GM21737 (cell line): ENCODE results near the gene CAMK2N1.
"Not testable (repeated sequence)": the region's sequence is repeated elsewhere in the genome, so short reads cannot be mapped to it uniquely, and the experiment has no call there.

Experiments used
- ATAC-seq: cut with Tn5 transposase; IDR thresholded peaks from one replicate; pipeline ENCODE4 v1.9.1; 2021; ENCODE audit warnings: mild to moderate bottlenecking, moderate library complexity; ENCODE audit not compliant: unreplicated experiment

CAMK2N1 gene

GRCh38 chr1:20485527-20486456 lies at the start of gene CAMK2N1:
Gene CAMK2N1, minus strand, starts transcription at chr1:20486210. Its CDS starts 831 bp downstream, at chr1:20485379.
- no peak for ATAC-seq

GRCh38 chr1:20534659-20535417 lies 48.8 kb upstream of the CAMK2N1 start:
- no peak for ATAC-seq

- no peak for ATAC-seq
These were observed 47.6 kb upstream of the CAMK2N1 start for GRCh38 chr1:20533635-20534034.

GRCh38 chr1:20530901-20531300 lies 44.9 kb upstream of the CAMK2N1 start:
- ATAC-seq = no peak

- no peak for ATAC-seq
These were observed 44.3 kb upstream of the CAMK2N1 start for GRCh38 chr1:20530306-20530705.

GRCh38 chr1:20528221-20528620 lies 42.2 kb upstream of the CAMK2N1 start:
- no peak for ATAC-seq

- ATAC-seq = no peak
These were observed 40.3 kb upstream of the CAMK2N1 start for GRCh38 chr1:20526267-20526666.

- ATAC-seq = no peak
These were observed 36.2 kb upstream of the CAMK2N1 start for GRCh38 chr1:20521960-20522861.

- not testable (repeated sequence) for ATAC-seq
These were observed 33.7 kb upstream of the CAMK2N1 start for GRCh38 chr1:20519609-20520262.

- no peak for ATAC-seq
These were observed 25.8 kb upstream of the CAMK2N1 start for GRCh38 chr1:20511518-20512428.

GRCh38 chr1:20508411-20508771 lies 22.4 kb upstream of the CAMK2N1 start:
- no peak for ATAC-seq

GRCh38 chr1:20507564-20508410 lies 21.8 kb upstream of the CAMK2N1 start, which contains the start of gene MUL1:
Gene MUL1, minus strand, starts transcription at chr1:20508151. Its CDS starts 127 bp downstream, at chr1:20508024.
- peak; percentile 82 for ATAC-seq

GRCh38 chr1:20507248-20507563 lies 21.2 kb upstream of the CAMK2N1 start:
- peak; percentile 20 for ATAC-seq

GRCh38 chr1:20505488-20505887 lies 19.5 kb upstream of the CAMK2N1 start:
- no peak for ATAC-seq

GRCh38 chr1:20500716-20501115 lies 14.7 kb upstream of the CAMK2N1 start:
- ATAC-seq = no peak

- ATAC-seq = no peak
These were observed 13.7 kb upstream of the CAMK2N1 start for GRCh38 chr1:20499718-20500117.

- no peak for ATAC-seq
These were observed 13.1 kb upstream of the CAMK2N1 start for GRCh38 chr1:20499105-20499504.

- no peak for ATAC-seq
These were observed 12.1 kb upstream of the CAMK2N1 start for GRCh38 chr1:20498116-20498515.
